Measurements from ENCODE around the gene OPRL1.

The OPRL1 gene

DNA sequence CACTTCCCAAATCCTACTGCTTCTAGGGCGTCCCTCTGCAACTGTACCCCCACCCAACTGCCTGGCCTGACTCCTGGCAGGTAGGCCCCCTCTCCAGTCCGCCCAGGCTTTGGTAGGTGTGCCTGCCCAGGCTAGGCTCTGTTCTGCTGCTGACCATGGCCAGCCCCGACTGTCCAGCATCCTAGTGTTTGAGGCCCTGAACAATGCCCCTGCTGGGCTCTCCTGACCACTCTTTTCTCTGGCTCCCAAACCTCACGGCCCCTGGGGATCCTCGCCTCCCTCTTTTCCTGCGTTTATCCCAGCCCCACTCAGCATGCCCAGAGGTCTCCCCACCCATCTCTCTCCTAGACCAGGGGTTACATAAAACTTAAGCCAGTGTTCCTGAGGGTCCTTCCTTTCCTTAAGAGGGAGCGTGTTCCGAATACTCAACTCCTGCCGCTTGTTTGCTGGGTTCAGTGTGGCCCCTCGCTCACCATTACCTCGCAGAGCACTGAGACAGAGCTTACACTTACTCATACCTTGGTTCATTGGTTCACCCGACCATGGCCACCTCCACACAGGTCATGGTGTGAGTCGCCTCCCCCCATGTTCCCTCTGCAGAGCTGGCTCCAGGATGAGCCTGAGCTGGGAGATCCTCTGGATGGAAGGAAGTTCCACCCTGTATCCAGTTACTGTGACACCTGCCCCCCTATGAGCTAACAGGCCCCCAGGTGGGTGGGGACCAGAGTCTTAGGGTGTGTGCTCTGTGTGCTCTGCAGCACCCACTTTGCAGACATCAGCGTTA lies 63.3 kb downstream of the OPRL1 start:
- TF ChIP-seq GATA2 (IDR thresholded peaks at IDR 0.05; ENCODE audit: low read depth, low read length): no peak
- TF ChIP-seq GATA3 (IDR thresholded peaks at IDR 0.05; ENCODE audit: low read depth, low read length): no peak

DNA sequence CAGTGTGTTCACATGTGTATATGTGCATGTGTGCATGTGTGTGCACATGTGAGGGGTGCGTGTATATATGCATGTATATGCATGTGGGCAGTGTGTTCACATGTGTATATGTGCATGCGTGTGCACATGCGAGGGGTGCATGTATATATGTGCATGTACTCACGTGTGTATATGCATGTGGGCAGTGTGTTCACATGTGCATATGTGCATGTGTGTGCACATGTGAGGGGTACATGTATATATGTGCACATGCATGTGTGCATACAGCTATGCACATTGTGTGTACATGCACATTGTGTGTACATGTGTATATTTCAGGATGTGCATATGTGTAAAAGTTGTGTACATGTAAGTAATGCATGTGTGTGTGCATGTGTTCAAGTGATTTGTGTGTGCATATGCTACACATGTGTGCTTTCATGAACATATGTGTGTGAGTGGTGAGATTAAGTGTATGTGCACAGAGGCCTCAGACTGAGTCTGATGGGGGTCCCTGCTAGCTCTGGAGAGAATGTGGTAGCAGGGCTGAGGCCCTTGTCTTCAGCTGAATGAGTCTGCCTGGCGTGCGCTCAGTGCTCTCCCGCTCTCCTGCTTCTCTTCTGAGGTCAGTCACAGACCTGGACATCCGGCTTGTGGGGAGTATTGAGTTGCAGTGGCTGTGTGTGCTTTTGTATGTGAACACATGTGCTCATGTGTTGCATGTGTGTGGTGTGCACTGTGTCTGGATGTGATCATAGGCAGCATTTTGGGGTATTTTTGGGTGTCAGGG lies 64.4 kb downstream of the OPRL1 start:
- no peak for TF ChIP-seq GATA3 (IDR thresholded peaks at IDR 0.05; ENCODE audit: low read depth, low read length)
- no peak for TF ChIP-seq GATA2 (IDR thresholded peaks at IDR 0.05; ENCODE audit: low read depth, low read length)

DNA sequence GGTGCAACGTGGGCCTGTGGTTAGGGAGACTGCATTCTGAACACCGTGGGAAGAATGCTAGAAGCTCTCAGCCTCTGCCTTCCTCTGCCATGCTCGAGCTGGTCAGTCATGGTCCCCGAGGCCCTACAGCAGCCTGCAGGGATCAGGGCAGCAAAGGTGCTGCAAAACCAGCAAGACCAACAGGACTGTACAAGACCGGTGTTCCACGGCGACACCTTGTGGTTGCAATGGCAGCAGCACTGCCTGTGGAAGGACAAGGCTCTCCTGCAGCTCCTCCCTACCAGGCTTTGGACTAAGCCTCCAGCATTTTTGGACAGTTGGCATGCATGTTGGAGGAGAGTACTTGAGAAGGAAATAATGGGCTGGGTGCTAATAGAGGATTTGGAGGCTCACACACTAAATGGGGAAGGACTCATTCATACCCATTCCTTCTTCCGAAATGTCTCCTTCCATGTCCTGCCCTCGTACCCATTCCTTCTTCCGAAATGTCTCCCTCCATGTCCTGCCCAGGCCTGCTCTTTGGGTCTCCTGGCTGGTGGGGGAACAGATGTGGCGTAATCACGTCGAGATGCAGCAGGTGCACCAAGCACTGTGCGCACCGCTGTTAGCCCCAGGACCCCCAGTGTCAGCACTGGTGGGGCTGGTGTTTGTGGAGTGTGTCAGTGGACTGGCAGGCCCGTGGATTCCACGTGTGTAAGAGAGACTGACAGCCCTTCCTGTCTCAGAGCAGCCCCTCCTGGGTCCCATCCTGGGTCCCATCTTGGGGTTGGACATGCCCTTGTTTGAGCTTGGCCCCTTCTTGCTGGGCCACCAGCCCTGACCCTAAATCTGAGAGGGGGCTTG lies 65.8 kb downstream of the OPRL1 start:
- TF ChIP-seq GATA2 (IDR thresholded peaks at IDR 0.05; ENCODE audit: low read depth, low read length): no peak
- no peak for TF ChIP-seq GATA3 (IDR thresholded peaks at IDR 0.05; ENCODE audit: low read depth, low read length)

DNA sequence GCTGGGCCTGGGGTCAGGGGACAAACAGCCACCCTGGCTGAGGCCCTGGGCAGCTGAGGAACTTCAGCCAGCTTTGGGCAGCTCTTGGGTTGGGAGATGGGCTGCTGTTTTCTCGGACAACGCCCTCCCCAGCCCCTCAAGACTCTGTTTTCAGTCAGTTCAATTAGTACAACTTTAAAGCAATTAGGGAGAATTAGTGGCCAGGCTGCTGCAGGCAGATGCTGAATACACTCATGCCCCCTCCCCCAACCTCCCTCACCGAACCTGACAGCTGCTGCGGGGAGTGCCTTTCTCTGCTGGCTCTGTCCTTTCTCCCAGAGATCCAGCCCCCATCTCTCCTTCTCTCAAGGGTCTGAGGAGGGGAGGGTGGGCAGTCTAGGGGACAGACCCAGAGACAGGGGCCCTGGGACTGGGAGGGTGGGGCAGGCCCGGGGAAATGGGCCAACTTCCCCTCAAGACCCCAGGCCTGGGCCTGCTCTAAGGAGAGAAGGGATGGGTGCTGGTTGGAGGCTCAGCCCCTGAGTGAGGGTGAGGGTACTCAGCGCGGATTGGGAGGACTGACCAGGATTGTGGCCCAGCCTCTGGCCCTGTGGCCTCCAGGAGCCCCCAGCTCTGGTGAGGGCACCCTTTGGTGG lies 66.5 kb downstream of the OPRL1 start:
- TF ChIP-seq GATA3 (IDR thresholded peaks at IDR 0.05; ENCODE audit: low read depth, low read length) (no peak), GATA2 (IDR thresholded peaks at IDR 0.05; ENCODE audit: low read depth, low read length) (no peak)

DNA sequence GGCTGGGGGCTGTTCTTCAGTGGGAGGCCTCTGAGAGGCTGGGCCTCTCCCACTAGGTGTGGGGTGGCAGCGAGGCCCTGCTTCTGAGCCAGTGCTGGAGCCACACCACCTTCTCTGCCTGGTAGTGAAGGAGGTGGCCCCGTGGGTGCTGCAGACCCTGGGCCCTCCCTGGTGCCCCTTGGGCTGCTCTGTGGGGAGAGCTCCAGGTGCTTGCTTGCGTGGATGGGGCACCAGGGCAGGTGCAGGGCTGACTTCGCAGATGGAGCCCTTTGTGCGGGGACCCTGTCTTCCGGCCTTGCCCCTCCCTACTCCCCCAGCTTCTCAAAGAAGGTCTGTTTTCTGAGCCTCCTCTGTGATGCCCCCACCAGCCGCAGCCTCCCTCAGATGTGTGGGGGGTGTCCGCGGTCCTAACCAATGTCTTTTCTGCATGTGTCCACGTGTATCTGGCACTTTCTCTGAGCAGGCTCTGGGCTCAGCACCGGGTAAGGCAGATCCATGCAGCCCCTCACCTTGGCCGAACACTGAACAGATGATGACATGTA lies 67.1 kb downstream of the OPRL1 start:
- TF ChIP-seq GATA2 (IDR thresholded peaks at IDR 0.05; ENCODE audit: low read depth, low read length): no peak

DNA sequence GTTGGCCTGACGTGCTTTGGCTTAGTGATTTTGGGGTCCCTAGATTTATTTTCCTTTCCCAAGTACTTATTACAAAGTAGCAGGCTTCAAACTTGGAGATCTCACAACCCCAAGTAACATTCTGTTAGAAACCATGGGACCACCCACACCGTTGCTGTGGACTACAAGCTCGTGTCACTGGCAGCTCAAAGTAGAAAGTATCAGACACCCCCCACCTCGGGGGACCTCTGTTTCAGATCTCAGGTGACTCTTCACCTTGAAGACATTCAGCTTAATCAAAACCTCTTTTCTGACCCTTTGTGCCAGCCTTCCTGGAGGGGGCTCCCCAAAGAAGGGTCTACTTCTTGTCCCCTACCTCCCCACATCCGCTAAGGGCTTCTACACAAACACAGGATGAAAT lies 68.7 kb downstream of the OPRL1 start:
- no peak for TF ChIP-seq GATA3 (IDR thresholded peaks at IDR 0.05; ENCODE audit: low read depth, low read length)
- TF ChIP-seq GATA2 (IDR thresholded peaks at IDR 0.05; ENCODE audit: low read depth, low read length): no peak

DNA sequence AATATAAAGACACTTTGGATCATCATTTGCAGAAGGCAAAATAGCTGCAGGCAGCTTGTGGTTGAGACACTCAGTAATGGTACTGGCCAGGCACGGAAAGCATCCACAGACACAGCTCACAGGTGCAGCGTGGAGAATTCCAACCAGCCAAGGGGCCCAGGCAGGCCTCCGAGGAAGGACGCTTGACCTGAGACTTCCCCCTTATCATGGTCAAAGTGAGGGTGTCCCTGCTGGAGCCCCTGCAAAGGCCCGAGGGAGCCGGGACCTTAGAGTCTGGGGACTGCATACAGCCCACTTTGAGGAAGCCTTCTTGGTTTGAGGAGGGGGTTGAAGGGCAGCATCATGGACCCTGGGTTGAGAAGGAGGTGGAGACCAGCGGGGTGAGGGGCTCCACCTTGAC lies 69.3 kb downstream of the OPRL1 start:
- no peak for TF ChIP-seq GATA3 (IDR thresholded peaks at IDR 0.05; ENCODE audit: low read depth, low read length)
- no peak for TF ChIP-seq GATA2 (IDR thresholded peaks at IDR 0.05; ENCODE audit: low read depth, low read length)

DNA sequence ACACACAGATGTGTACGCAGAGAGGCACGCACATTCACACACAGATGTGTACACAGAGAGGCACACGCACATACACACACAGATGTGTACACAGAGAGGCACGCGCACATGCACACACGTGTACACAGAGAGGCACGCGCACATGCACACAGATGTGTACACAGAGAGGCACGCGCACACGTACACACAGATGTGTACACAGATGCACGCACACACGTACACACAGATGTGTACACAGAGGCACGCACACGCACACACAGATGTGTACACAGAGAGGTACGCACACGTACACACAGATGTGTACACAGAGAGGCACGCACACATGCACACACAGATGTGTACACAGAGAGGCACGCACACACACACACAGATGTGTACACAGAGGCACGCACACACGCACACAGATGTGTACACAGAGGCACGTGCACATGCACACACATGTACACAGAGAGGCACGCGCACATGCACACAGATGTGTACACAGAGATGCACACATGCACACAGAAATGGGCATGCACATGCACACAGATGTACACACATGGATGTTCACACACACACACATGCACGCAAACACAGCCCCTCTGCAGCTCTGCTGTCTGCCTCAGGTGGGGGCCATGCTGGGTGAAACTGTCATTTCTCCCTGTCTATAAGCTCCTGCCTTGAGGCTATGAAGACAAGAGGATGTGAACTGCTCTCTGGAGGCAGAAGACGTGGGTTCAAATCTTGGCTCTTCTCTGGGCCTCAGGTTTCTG lies 70.1 kb downstream of the OPRL1 start:
- no peak for TF ChIP-seq GATA2 (IDR thresholded peaks at IDR 0.05; ENCODE audit: low read depth, low read length)
- TF ChIP-seq GATA3 (IDR thresholded peaks at IDR 0.05; ENCODE audit: low read depth, low read length): no peak

All from SH-SY5Y (cell line).